Measurements from ENCODE around the gene GALNT8.
"Not testable (repeated sequence)": the region's sequence is repeated elsewhere in the genome, so short reads cannot be mapped to it uniquely, and the experiment has no call there.

Gene GALNT8

GRCh38 chr12:4714879-4715278 is 5.3 kb upstream of the GALNT8 start:
- Histone ChIP-seq H3K4me3 (ENCODE audit: low read length) (no peak overlapping the region), H3K36me3 (ENCODE audit: insufficient read depth, low read length) (no peaks in the 10 kb centered on the region), H3K4me1 (ENCODE audit: insufficient read depth, low read length) (peaks cover 19% of the 10 kb centered on the region), H3K27me3 (ENCODE audit: insufficient read depth, low read length) (no peaks in the 10 kb centered on the region), H3K27ac (ENCODE audit: low read depth, low read length) (no peak overlapping the region), H3K9me3 (ENCODE audit: insufficient read depth, low read depth, low read length) (no peaks in the 10 kb centered on the region), H3K9ac (ENCODE audit: low read depth, low read length) (no peak overlapping the region)
- WGBS, result 69% methylated on average over 4 of the region's 6 CpGs

DNA sequence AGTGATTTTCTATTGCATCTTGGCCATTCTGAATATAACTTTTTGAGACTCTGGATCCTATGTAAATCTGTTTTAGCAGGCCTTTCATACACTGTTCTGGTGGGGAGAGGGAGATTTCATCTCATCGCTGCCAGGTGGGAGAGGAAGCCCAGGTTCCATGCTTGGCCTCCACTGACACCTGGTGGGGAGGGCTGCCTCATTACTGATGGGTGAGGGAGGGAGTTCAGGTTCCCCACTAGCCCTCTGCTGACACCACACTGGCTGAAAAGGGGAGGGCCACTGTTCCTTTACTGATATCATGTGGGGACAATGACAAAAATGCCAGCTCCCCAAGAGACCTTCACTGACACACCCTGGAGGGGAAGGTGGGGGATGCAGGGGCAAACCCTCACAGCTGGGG is 2.4 kb upstream of the GALNT8 start:
- Histone ChIP-seq H3K9me3 (ENCODE audit: insufficient read depth, low read depth, low read length) (no peaks in the 10 kb centered on the region), H3K27me3 (ENCODE audit: insufficient read depth, low read length) (no peaks in the 10 kb centered on the region), H3K4me3 (ENCODE audit: low read length) (no peak overlapping the region), H3K9ac (ENCODE audit: low read depth, low read length) (no peak overlapping the region), H3K36me3 (ENCODE audit: insufficient read depth, low read length) (no peaks in the 10 kb centered on the region), H3K4me1 (ENCODE audit: insufficient read depth, low read length) (peaks cover 40% of the 10 kb centered on the region), H3K27ac (ENCODE audit: low read depth, low read length) (no peak overlapping the region)
- 95% methylated on average over 1 of the region's 1 CpG for WGBS

DNA sequence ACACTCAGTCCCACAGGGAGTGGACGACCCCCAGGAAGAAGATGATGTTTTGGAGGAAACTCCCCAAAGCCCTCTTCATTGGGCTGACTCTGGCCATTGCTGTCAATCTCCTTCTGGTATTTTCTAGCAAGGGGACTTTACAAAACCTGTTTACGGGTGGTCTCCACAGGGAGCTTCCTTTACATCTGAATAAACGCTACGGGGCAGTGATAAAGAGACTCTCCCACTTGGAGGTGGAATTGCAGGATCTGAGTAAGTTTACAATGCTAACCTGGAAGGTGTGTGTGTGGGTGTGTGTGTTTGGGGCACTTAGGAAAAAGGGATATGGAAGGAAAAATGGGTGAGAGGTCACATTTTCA is 416 bp downstream of the GALNT8 start:
- peaks cover 40% of the 10 kb centered on the region for H3K4me1 ChIP-seq (ENCODE audit: insufficient read depth, low read length)
- H3K27me3 ChIP-seq (ENCODE audit: insufficient read depth, low read length), result no peaks in the 10 kb centered on the region
- H3K9ac ChIP-seq (ENCODE audit: low read depth, low read length), result peak overlapping the region; percentile 63
- 6% methylated on average over 4 of the region's 4 CpGs for WGBS
- H3K27ac ChIP-seq (ENCODE audit: low read depth, low read length), result peak overlapping the region; percentile 90
- no peaks in the 10 kb centered on the region for H3K36me3 ChIP-seq (ENCODE audit: insufficient read depth, low read length)
- H3K9me3 ChIP-seq (ENCODE audit: insufficient read depth, low read depth, low read length), result no peaks in the 10 kb centered on the region
- peak overlapping the region; percentile 37 for H3K4me3 ChIP-seq (ENCODE audit: low read length)

GRCh38 chr12:4721587-4721986 is 1.4 kb downstream of the GALNT8 start:
- H3K27me3 ChIP-seq (ENCODE audit: insufficient read depth, low read length); H3K9ac ChIP-seq (ENCODE audit: low read depth, low read length); H3K4me3 ChIP-seq (ENCODE audit: low read length); H3K36me3 ChIP-seq (ENCODE audit: insufficient read depth, low read length); H3K9me3 ChIP-seq (ENCODE audit: insufficient read depth, low read depth, low read length): not testable (repeated sequence)
- 21% methylated on average over 6 of the region's 11 CpGs for WGBS
- Histone ChIP-seq H3K27ac (ENCODE audit: low read depth, low read length) (peak overlapping the region; percentile 67; the same call in 1 of the 2 replicates), H3K4me1 (ENCODE audit: insufficient read depth, low read length) (peaks cover 35% of the 10 kb centered on the region)

DNA sequence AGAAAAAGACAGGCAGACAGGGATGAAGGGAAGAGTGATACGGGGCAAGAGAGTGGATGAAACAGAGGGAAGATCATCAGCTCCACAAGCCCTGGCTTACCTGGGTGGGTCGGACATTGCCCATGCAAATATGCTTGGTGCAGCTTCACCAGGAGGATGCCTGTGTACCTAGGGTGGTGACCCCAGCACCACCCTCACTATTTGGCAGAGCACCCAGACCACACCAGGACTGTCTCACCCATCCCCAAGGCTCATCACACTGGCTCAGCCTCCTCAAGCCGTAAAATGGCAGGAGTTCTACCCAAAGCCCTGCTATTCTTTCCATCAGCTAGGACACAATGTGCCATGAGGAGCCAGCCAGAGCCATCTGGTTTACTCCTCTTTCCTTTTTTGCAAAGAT is 3.0 kb downstream of the GALNT8 start:
- Histone ChIP-seq H3K36me3 (ENCODE audit: insufficient read depth, low read length) (peaks cover 9% of the 10 kb centered on the region; the same call in 1 of the 2 replicates), H3K27ac (ENCODE audit: low read depth, low read length) (no peak overlapping the region), H3K9me3 (ENCODE audit: insufficient read depth, low read depth, low read length) (no peaks in the 10 kb centered on the region), H3K4me3 (ENCODE audit: low read length) (no peak overlapping the region), H3K9ac (ENCODE audit: low read depth, low read length) (no peak overlapping the region), H3K4me1 (ENCODE audit: insufficient read depth, low read length) (peaks cover 29% of the 10 kb centered on the region), H3K27me3 (ENCODE audit: insufficient read depth, low read length) (no peaks in the 10 kb centered on the region)
- 95% methylated on average over 3 of the region's 3 CpGs for WGBS

GRCh38 chr12:4725057-4725456 is 4.9 kb downstream of the GALNT8 start:
- Histone ChIP-seq H3K4me3 (ENCODE audit: low read length) (no peak overlapping the region), H3K27ac (ENCODE audit: low read depth, low read length) (no peak overlapping the region), H3K27me3 (ENCODE audit: insufficient read depth, low read length) (no peaks in the 10 kb centered on the region), H3K9ac (ENCODE audit: low read depth, low read length) (no peak overlapping the region), H3K9me3 (ENCODE audit: insufficient read depth, low read depth, low read length) (no peaks in the 10 kb centered on the region), H3K36me3 (ENCODE audit: insufficient read depth, low read length) (peaks cover 9% of the 10 kb centered on the region; the same call in 1 of the 2 replicates), H3K4me1 (ENCODE audit: insufficient read depth, low read length) (peaks cover 19% of the 10 kb centered on the region)
- 98% methylated on average over 2 of the region's 3 CpGs for WGBS

DNA sequence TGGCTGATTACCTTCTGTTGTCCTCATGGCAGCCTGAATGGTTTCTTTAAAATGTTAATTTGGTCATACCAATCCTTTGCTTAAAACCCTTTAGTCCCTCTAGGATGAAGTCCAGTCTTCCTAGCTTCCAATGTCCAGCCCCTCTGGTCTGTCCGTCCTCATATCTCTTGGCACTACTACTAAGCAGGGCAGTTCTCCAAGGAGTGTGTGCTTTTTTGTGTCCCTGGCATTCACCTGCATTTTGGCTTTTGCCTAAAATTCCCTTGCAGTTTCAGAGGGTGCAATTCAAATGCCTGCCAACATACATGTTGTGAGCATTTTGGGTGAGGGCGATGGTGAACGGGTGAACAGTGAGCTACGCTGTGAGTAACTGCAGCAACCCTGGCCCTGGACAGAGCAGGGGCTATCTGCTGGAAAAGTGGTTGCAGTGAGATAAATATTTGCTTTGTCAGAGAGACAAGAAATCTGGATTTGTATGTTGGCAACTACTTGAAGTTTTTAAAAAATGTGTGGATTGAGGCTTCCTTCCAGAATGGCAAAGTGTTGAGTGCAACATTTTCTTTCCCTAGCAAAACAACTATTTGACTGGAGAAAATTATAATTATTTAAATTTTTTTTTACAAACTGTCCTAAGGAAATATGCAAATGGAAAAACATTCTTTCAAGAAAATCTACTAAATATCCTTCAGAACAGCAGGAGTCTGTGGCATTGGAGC is 14.6 kb downstream of the GALNT8 start:
- Histone ChIP-seq H3K27ac (ENCODE audit: low read depth, low read length) (no peak overlapping the region), H3K4me3 (ENCODE audit: low read length) (no peak overlapping the region), H3K36me3 (ENCODE audit: insufficient read depth, low read length) (no peaks in the 10 kb centered on the region), H3K9ac (ENCODE audit: low read depth, low read length) (no peak overlapping the region), H3K9me3 (ENCODE audit: insufficient read depth, low read depth, low read length) (no peaks in the 10 kb centered on the region), H3K4me1 (ENCODE audit: insufficient read depth, low read length) (no peaks in the 10 kb centered on the region), H3K27me3 (ENCODE audit: insufficient read depth, low read length) (no peaks in the 10 kb centered on the region)
- 95% methylated on average over 4 of the region's 4 CpGs for WGBS

GRCh38 chr12:4736091-4736490 is 15.9 kb downstream of the GALNT8 start:
- WGBS, result 93% methylated on average over 1 of the region's 1 CpG
- no peak overlapping the region for H3K9ac ChIP-seq (ENCODE audit: low read depth, low read length)
- H3K27ac ChIP-seq (ENCODE audit: low read depth, low read length), result no peak overlapping the region

DNA sequence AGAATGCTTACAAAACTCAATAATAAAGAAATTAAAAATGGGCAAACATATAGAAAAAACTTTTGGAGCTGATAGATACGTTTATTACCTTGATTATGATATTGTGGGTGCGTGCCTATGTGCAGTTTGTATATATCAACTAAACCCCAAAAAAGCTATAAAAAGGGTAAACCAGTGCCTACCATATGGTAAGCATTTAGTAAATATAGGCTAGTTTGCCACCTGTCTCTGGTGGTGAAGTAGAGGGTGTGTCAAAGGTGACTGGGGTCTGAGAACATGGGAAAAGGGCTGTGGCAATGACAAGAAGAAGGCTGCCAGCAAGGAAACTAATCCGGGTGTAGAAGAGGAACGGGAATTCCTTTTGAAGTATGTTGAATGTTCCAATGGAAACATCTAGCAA is 18.3 kb downstream of the GALNT8 start:
- no peaks in the 10 kb centered on the region for H3K27me3 ChIP-seq (ENCODE audit: insufficient read depth, low read length)
- H3K9me3 ChIP-seq (ENCODE audit: insufficient read depth, low read depth, low read length), result no peaks in the 10 kb centered on the region
- no peak overlapping the region for H3K4me3 ChIP-seq (ENCODE audit: low read length)
- no peaks in the 10 kb centered on the region for H3K4me1 ChIP-seq (ENCODE audit: insufficient read depth, low read length)
- 92% methylated on average over 2 of the region's 4 CpGs for WGBS
- no peak overlapping the region for H3K27ac ChIP-seq (ENCODE audit: low read depth, low read length)
- no peak overlapping the region for H3K9ac ChIP-seq (ENCODE audit: low read depth, low read length)
- 0 out of 2 replicates have a peak, but pooled peaks cover 4% of the 10 kb centered on the region for H3K36me3 ChIP-seq (ENCODE audit: insufficient read depth, low read length)

More at GRCh38 chr12:4736091-4736490, 15.9 kb downstream of the GALNT8 start:
- H3K9me3 ChIP-seq (ENCODE audit: insufficient read depth, low read depth, low read length), result no peaks in the 10 kb centered on the region
- H3K36me3 ChIP-seq (ENCODE audit: insufficient read depth, low read length), result no peaks in the 10 kb centered on the region
- no peaks in the 10 kb centered on the region for H3K4me1 ChIP-seq (ENCODE audit: insufficient read depth, low read length)
- H3K27me3 ChIP-seq (ENCODE audit: insufficient read depth, low read length), result no peaks in the 10 kb centered on the region
- H3K4me3 ChIP-seq (ENCODE audit: low read length), result no peak overlapping the region

DNA sequence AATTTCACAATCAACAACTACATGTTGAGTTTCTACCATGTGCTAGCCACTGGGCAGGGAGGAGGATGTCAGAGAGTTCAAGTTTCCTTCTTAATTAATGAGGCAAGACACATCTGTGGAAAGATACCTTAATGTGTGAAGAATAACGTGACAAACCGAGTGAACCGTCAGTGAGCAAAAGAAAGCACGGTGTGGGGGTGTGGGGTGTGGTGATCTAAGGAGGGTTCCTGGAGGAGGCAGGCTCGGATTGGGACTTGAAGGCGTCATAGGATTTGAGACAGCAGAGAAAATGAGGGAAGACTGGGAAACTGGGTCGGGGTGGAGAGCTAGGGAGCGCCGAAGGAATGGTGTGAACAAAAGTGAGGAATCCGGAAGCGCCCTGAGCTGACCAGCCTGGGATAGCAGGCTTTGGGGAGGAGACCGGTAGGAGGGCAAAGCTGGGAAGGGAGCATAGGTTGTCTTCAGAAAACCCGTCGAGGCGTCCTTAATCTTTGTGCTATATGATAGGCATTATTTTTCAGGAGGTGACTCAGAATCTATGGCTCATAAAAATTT is 22.3 kb downstream of the GALNT8 start:
- no peak overlapping the region for H3K27ac ChIP-seq (ENCODE audit: low read depth, low read length)
- H3K27me3 ChIP-seq (ENCODE audit: insufficient read depth, low read length), result no peaks in the 10 kb centered on the region
- H3K4me1 ChIP-seq (ENCODE audit: insufficient read depth, low read length), result no peaks in the 10 kb centered on the region
- H3K4me3 ChIP-seq (ENCODE audit: low read length), result no peak overlapping the region
- 91% methylated on average over 15 of the region's 15 CpGs for WGBS
- no peaks in the 10 kb centered on the region for H3K9me3 ChIP-seq (ENCODE audit: insufficient read depth, low read depth, low read length)
- H3K9ac ChIP-seq (ENCODE audit: low read depth, low read length), result peak overlapping the region; percentile 24; the same call in 1 of the 2 replicates
- H3K36me3 ChIP-seq (ENCODE audit: insufficient read depth, low read length), result peaks cover 7% of the 10 kb centered on the region; the same call in 1 of the 2 replicates

- Histone ChIP-seq H3K36me3 (ENCODE audit: insufficient read depth, low read length) (peaks cover 7% of the 10 kb centered on the region; the same call in 1 of the 2 replicates), H3K27ac (ENCODE audit: low read depth, low read length) (no peak overlapping the region), H3K27me3 (ENCODE audit: insufficient read depth, low read length) (no peaks in the 10 kb centered on the region), H3K4me3 (ENCODE audit: low read length) (no peak overlapping the region), H3K4me1 (ENCODE audit: insufficient read depth, low read length) (no peaks in the 10 kb centered on the region), H3K9ac (ENCODE audit: low read depth, low read length) (no peak overlapping the region), H3K9me3 (ENCODE audit: insufficient read depth, low read depth, low read length) (no peaks in the 10 kb centered on the region)
- 98% methylated on average over 4 of the region's 4 CpGs for WGBS
These were observed 22.8 kb downstream of the GALNT8 start for GRCh38 chr12:4743046-4743445.

Measured in HUES64 (cell line).